HepG2 (cell line): ENCODE data around the gene KCND3. TPM values are rescaled to one million over a fixed set of nuclear protein-coding genes. Genes with fewer than 3 reads are reported as not detected.

Experiments used
- ATAC-seq: fragments of 200-7000 bp; cut with Tn5 transposase; 3 replicates; pipeline ENCODE4 v1.9.1; 2020; ENCODE audit warnings: mild to moderate bottlenecking, moderate library complexity
- BruUV-seq: library from RNA; stranded (reverse); fragments of 400-500 nt; replicated peaks from 2 replicates; lab custom pipeline; 2021; lab: Mats Ljungman, UMichigan
- CTCF ChIA-PET: fragments of 300-600 bp; formaldehyde crosslinking; extraction: SDS; loops from one replicate; lab custom pipeline; 2021; ENCODE audit warnings: low total read pairs, inconsistent platforms, low intra/inter-chr PET ratio; lab: Yijun Ruan, JAX
- POLR2A ChIA-PET: fragments of 350-600 bp; sonication (Branson Sonifier 250); formaldehyde crosslinking; loops from one replicate; lab custom pipeline; 2020; ENCODE audit warnings: antibody characterized with exemption, inconsistent platforms; lab: Yijun Ruan, JAX
- DNase-seq: peaks from one replicate; pipeline ENCODE4 v3.0.0-alpha.2; 2015; ENCODE audit warnings: low spot score
- FAIRE-seq: peaks from 3 replicates; lab custom pipeline; 2011; peaks lifted over from hg19 to GRCh38; lab: Jason Lieb, UNC
- H2AFZ ChIP-seq: one replicate; pipeline ENCODE4 v1.6.1; 2011; ENCODE audit warnings: low read length, inconsistent platforms
- H3K27ac ChIP-seq: fragments of 300-600 bp; 3 replicates; pipeline ENCODE4 v1.8.0; 2011; ENCODE audit warnings: mixed run types, mild to moderate bottlenecking, mixed read lengths, low read length, inconsistent platforms; ENCODE audit not compliant: insufficient read depth; ENCODE audit errors: extremely low read length
- H3K27me3 ChIP-seq, 2 experiments: fragments of 200-600 bp in 1 of 2; 2 replicates in 1 of 2; 3 replicates in 1 of 2; pipeline versions ENCODE4 v1.6.0 to v1.8.0; 2011; ENCODE audit warnings: low read length in 2 of 2, mild to moderate bottlenecking in 2 of 2, moderate library complexity in 2 of 2, inconsistent platforms in 1 of 2; ENCODE audit not compliant: insufficient read depth in 2 of 2, control insufficient read depth in 1 of 2
- H3K36me3 ChIP-seq, 2 experiments: fragments of 200-600 bp in 1 of 2; replicated peaks in 1 of 2; 2 replicates in 1 of 2; 3 replicates in 1 of 2; pipeline versions ENCODE4 v1.5.1 to v1.8.0; 2011; ENCODE audit warnings: low read length in 2 of 2, inconsistent platforms in 1 of 2; ENCODE audit not compliant: insufficient read depth in 2 of 2, control insufficient read depth in 1 of 2
- H3K4me1 ChIP-seq: 2 replicates; pipeline ENCODE4 v1.5.1; 2012; ENCODE audit warnings: low read length, inconsistent platforms; ENCODE audit not compliant: insufficient read depth
- H3K4me2 ChIP-seq: 2 replicates; pipeline ENCODE4 v1.6.0; 2011; ENCODE audit warnings: low read depth, low read length, inconsistent platforms
- H3K4me3 ChIP-seq, 3 experiments: fragments of 200-600 bp in 1 of 3; sonication (generic), shearing (Covaris generic) in 1 of 3; replicated peaks in 1 of 3; 2 replicates each; pipeline ENCODE4 v1.5.1; 2011 to 2016; ENCODE audit warnings: low read length in 3 of 3, inconsistent platforms in 2 of 3, low read depth in 2 of 3, mild to moderate bottlenecking in 2 of 3, control low read depth in 1 of 3, mixed read lengths in 1 of 3; ENCODE audit not compliant: insufficient read depth in 1 of 3
- H3K79me2 ChIP-seq: one replicate; pipeline ENCODE4 v1.6.1; 2011; ENCODE audit warnings: low read length, inconsistent platforms; ENCODE audit not compliant: insufficient read depth
- H3K9ac ChIP-seq: 2 replicates; pipeline ENCODE4 v1.6.0; 2011; ENCODE audit warnings: mild to moderate bottlenecking, low read depth, low read length, inconsistent platforms; ENCODE audit not compliant: insufficient read depth
- H3K9me3 ChIP-seq: 2 replicates; pipeline ENCODE4 v1.5.1; 2012; ENCODE audit warnings: mild to moderate bottlenecking, low read length
- H4K20me1 ChIP-seq: 2 replicates; pipeline ENCODE4 v1.6.0; 2011; ENCODE audit warnings: inconsistent platforms, mild to moderate bottlenecking, low read length, moderate library complexity; ENCODE audit not compliant: insufficient read depth
- CHD2 ChIP-seq: IDR thresholded peaks from 2 replicates; pipeline ENCODE4 v1.6.1; 2011; ENCODE audit warnings: low read depth, low read length, improper control_type of control experiment
- E2F1 ChIP-seq: sonication (generic); formaldehyde crosslinking; IDR thresholded peaks from 2 replicates; pipeline ENCODE4 v1.5.0; 2020; ENCODE audit warnings: missing genetic modification reagents
- FOSL2 ChIP-seq: sonication (generic); formaldehyde crosslinking; IDR thresholded peaks from 2 replicates; pipeline ENCODE4 v1.4.0; 2020; ENCODE audit warnings: missing genetic modification reagents
- TCF7 ChIP-seq: sonication (generic); IDR thresholded peaks from 2 replicates; pipeline ENCODE4 v1.6.1; 2016; ENCODE audit warnings: antibody characterized with exemption, low read depth
- ZNF180 ChIP-seq: sonication (generic); formaldehyde crosslinking; IDR thresholded peaks from 2 replicates; pipeline ENCODE4 v1.4.0; 2020; ENCODE audit warnings: low read depth, missing genetic modification reagents, borderline replicate concordance
- WGBS: methylation state at CpG from one replicate; pipeline ENCODE4 v1.1.6; 2017; ENCODE audit warnings: low lambda C conversion rate; 5-methylcytosine and 5-hydroxymethylcytosine counted together
- in situ Hi-C: cut with HindIII; loops from 2 replicates; pipeline ENCODE4 v1.10.0; 2017; ENCODE audit warnings: low pct_unique_long_range_greater_than_20kb; ENCODE audit not compliant: extremely low pct_ligation_motif_present
- intact Hi-C: fragments of 100-400 bp; cut with micrococcal nuclease; formaldehyde crosslinking; loops from one replicate; pipeline ENCODE4 v1.10.0; 2022; ENCODE audit not compliant: unreplicated experiment
- polyA plus RNA-seq, 8 experiments: library from polyadenylated mRNA; depleted of rRNA in 3 of 8; stranded (reverse) in 7 of 8; unstranded in 1 of 8; fragments of >200 nt; fragmentation: Illumina TruSeq in 4 of 8; extraction: Trizol in 4 of 8; gene quantifications; 2 replicates each; pipeline versions ENCODE4 v1.2.1 to v1.2.3, GENCODE V29; 2011 to 2016; ENCODE audit warnings: low read depth in 4 of 8, missing spikeins in 1 of 8, mixed read lengths in 1 of 8; ENCODE audit not compliant: insufficient read depth in 1 of 8
- total RNA-seq, 5 experiments: library from RNA; depleted of rRNA; stranded (reverse); fragments of >200 nt; fragmentation: Illumina TruSeq; extraction: Trizol; gene quantifications; 2 replicates each; pipeline ENCODE4 v1.2.3, GENCODE V29; 2016; ENCODE audit warnings: low read depth in 1 of 5
- TF ChIP-seq, protein P1 (sequence below): sonication (generic); formaldehyde crosslinking; IDR thresholded peaks from 2 replicates; pipeline ENCODE4 v1.8.1; 2023; ENCODE audit warnings: mild to moderate bottlenecking, missing genetic modification reagents, borderline replicate concordance

KCND3 gene
- total and polyA plus RNA-seq, 2 of the 13 experiments (the other 11 are each of a cell fraction or from before 2014, with no cell fraction given) = 0.04 TPM; not detected in 1

- TF ChIP-seq E2F1 (CRISPR knock-in tag) (no peak), CHD2 (no peak), FOSL2 (CRISPR knock-in tag) (no peak)
Observed at GRCh38 chr1:111948209-111949171, 41.0 kb downstream of the KCND3 start (continued).

DNA sequence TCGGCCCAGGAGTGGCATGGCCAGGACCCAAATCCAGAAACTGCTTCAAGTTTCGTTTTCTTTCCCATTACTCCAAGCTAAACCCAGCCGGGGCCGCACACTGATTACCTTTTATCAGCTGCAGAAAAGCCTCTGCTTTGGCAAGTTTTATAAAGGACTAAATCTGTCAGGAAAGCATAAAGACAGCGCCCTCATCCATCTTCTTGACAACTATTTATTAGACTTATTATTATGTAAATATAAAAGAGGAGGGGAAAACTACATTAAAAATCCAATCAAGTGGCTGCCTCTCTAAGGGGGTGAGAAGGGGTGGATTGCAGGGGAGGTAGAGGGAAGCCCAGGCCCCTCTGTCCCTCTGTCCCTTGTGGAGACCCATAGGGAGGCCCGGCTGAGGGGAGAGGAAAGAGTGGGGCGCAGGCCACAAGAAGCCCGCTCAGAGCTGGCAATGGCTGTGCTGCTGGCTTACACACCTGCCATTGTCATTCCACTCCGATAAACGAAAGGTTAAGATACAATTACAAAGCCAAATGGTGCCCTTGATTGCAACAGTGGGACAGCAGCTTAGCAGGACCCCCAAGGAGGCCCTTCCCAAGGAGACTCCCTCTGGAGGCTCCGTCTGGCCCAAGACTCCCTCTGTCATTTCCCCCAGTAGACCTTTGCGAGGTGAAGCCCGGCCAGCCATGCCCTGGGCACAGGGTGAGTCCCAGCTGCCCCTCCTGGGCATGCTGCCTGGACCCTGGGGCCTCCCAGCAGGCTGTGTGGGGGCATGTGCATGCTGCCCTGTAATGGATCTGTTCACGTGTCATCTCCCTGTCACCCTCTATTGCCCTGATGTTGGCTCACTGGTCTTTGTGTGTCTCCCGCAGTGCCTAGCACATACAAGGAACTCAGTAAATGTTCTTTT lies 45.4 kb downstream of the KCND3 start:
- intact Hi-C loops = loop anchor here (10.0 kb wide), 1 partner anchor 61 kb away; no protein-coding TSS in a partner anchor
- H3K36me3 ChIP-seq = no peaks in the 10 kb centered on the region
- TF ChIP-seq ZNF180 (CRISPR knock-in tag) = no peak
- TF ChIP-seq, protein P1, sequence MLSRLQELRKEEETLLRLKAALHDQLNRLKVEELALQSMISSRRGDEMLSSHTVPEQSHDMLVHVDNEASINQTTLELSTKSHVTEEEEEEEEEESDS (CRISPR knock-in tag) = no peak
- TF ChIP-seq TCF7 = no peak
- H3K4me2 ChIP-seq = no peak overlapping the region
- no peaks in the 10 kb centered on the region for H4K20me1 ChIP-seq
- no peak overlapping the region for H3K27ac ChIP-seq
- H3K79me2 ChIP-seq = no peaks in the 10 kb centered on the region
- ATAC-seq = no peak
- DNase-seq = no peak
- no peak overlapping the region for H3K4me3 ChIP-seq
- no peak overlapping the region for H3K9ac ChIP-seq
- 52% methylated on average over 10 of the region's 15 CpGs for WGBS
- CTCF ChIA-PET = no interaction called here
- FAIRE-seq = no peak
- BruUV-seq = no TSS peak
- in situ Hi-C loops = no loop called here
- no peaks in the 10 kb centered on the region for H3K4me1 ChIP-seq
- peaks cover 0 to 2% of the 10 kb centered on the region in 2 experiments; a peak in 2 of 5 replicates for H3K27me3 ChIP-seq
- no peaks in the 10 kb centered on the region for H3K9me3 ChIP-seq
- POLR2A ChIA-PET = no interaction called here
- no peak overlapping the region for H2AFZ ChIP-seq
